ENCODE data around the gene ZKSCAN7. TPM values are rescaled to one million over a fixed set of nuclear protein-coding genes. Genes with fewer than 3 reads are reported as not detected.

The ZKSCAN7 gene
- total RNA-seq, 1 donor from 2014 or later: 2.2 TPM

- Mint-ChIP-seq H3K9me3 (ENCODE audit: unreplicated experiment) (no peaks in the 10 kb centered on the region), H3K27ac (ENCODE audit: unreplicated experiment) (peak within 1 kb of the TSS; percentile 90), H3K27me3 (ENCODE audit: unreplicated experiment) (peaks cover 11% of the 10 kb centered on the region), H3K4me3 (ENCODE audit: unreplicated experiment) (peak within 1 kb of the TSS; percentile 95), H3K4me1 (ENCODE audit: unreplicated experiment) (peaks cover 16% of the 10 kb centered on the region), H3K36me3 (ENCODE audit: low read depth, unreplicated experiment) (peaks cover 42% of the 10 kb centered on the region)
- TF ChIP-seq CTCF (IDR thresholded peaks at IDR 0.05; ENCODE audit: unreplicated experiment): no peak
- DNase-seq (ENCODE audit: low spot score): peak; percentile 81
Measured at GRCh38 chr3:44584646-44585501, 29.9 kb downstream of the ZKSCAN7 start, which contains the start of gene ZNF660. Gene ZNF660 (plus strand): TSS chr3:44584964. CDS start chr3:44594194, 9,230 bp downstream.

GRCh38 chr3:44596621-44597020 is 41.6 kb downstream of the ZKSCAN7 start:
- Mint-ChIP-seq H3K4me3 (ENCODE audit: unreplicated experiment) (peak overlapping the region; percentile 60), H3K36me3 (ENCODE audit: low read depth, unreplicated experiment) (peaks cover 64% of the 10 kb centered on the region), H3K27ac (ENCODE audit: unreplicated experiment) (no peak overlapping the region), H3K9me3 (ENCODE audit: unreplicated experiment) (peaks cover 13% of the 10 kb centered on the region), H3K27me3 (ENCODE audit: unreplicated experiment) (peaks cover 2% of the 10 kb centered on the region), H3K4me1 (ENCODE audit: unreplicated experiment) (no peaks in the 10 kb centered on the region)
- TF ChIP-seq CTCF (IDR thresholded peaks at IDR 0.05; ENCODE audit: unreplicated experiment): no peak
- no peak for DNase-seq (ENCODE audit: low spot score)

GRCh38 chr3:44601749-44602148 is 46.8 kb downstream of the ZKSCAN7 start:
- no peak for DNase-seq (ENCODE audit: low spot score)
- peak overlapping the region; percentile 43 for H3K4me3 Mint-ChIP-seq (ENCODE audit: unreplicated experiment)
- no peak overlapping the region for H3K27ac Mint-ChIP-seq (ENCODE audit: unreplicated experiment)
- H3K36me3 Mint-ChIP-seq (ENCODE audit: low read depth, unreplicated experiment): peaks cover 22% of the 10 kb centered on the region
- TF ChIP-seq CTCF (IDR thresholded peaks at IDR 0.05; ENCODE audit: unreplicated experiment): no peak
- H3K9me3 Mint-ChIP-seq (ENCODE audit: unreplicated experiment): no peaks in the 10 kb centered on the region
- no peaks in the 10 kb centered on the region for H3K27me3 Mint-ChIP-seq (ENCODE audit: unreplicated experiment)
- no peaks in the 10 kb centered on the region for H3K4me1 Mint-ChIP-seq (ENCODE audit: unreplicated experiment)

GRCh38 chr3:44612678-44613077 is 57.7 kb downstream of the ZKSCAN7 start:
- DNase-seq (ENCODE audit: low spot score): no peak
- no peak for TF ChIP-seq CTCF (IDR thresholded peaks at IDR 0.05; ENCODE audit: unreplicated experiment)
- H3K27me3 Mint-ChIP-seq (ENCODE audit: unreplicated experiment): no peaks in the 10 kb centered on the region
- no peak overlapping the region for H3K27ac Mint-ChIP-seq (ENCODE audit: unreplicated experiment)
- no peak overlapping the region for H3K4me3 Mint-ChIP-seq (ENCODE audit: unreplicated experiment)
- H3K4me1 Mint-ChIP-seq (ENCODE audit: unreplicated experiment): no peaks in the 10 kb centered on the region
- no peaks in the 10 kb centered on the region for H3K9me3 Mint-ChIP-seq (ENCODE audit: unreplicated experiment)
- no peaks in the 10 kb centered on the region for H3K36me3 Mint-ChIP-seq (ENCODE audit: low read depth, unreplicated experiment)

Other genes with a start within 250 kb of the ZKSCAN7 start
- gene TCAIM, start 216.4 kb upstream of the ZKSCAN7 start, total RNA-seq (ENCODE audit: unreplicated experiment): 20.5 TPM
- 31.5 TPM for gene ZNF445, start 77.5 kb upstream of the ZKSCAN7 start, total RNA-seq (ENCODE audit: unreplicated experiment)
- 15.5 TPM for gene ZNF660, start 29.8 kb downstream of the ZKSCAN7 start, total RNA-seq (ENCODE audit: unreplicated experiment)
- gene ZNF197, start 69.8 kb downstream of the ZKSCAN7 start, total RNA-seq (ENCODE audit: unreplicated experiment): 29.6 TPM
- gene ZNF35, start 93.5 kb downstream of the ZKSCAN7 start, total RNA-seq (ENCODE audit: unreplicated experiment): 29.1 TPM
- gene ZNF502, start 157.5 kb downstream of the ZKSCAN7 start, total RNA-seq (ENCODE audit: unreplicated experiment): 2.6 TPM
- 4.7 TPM for gene ZNF501, start 174.4 kb downstream of the ZKSCAN7 start, total RNA-seq (ENCODE audit: unreplicated experiment)
- gene KIAA1143, start 206.4 kb downstream of the ZKSCAN7 start, total RNA-seq (ENCODE audit: unreplicated experiment): 37.9 TPM
- gene KIF15, start 206.6 kb downstream of the ZKSCAN7 start, total RNA-seq (ENCODE audit: unreplicated experiment): 6.0 TPM

All from endothelial cell (in vitro differentiated cells).